Spinal cord (tissue), 10 donors: Measurements from ENCODE around the gene TMEM81. TPM values are rescaled to one million over a fixed set of nuclear protein-coding genes. Genes with fewer than 3 reads are reported as not detected.

Experiments
- DNase-seq, 6 donors: peaks; one replicate each; pipeline versions ENCODE4 v3.0.0 to v3.0.0-alpha.2; 2013 to 2015; ENCODE audit warnings: low spot score in 6 of 6, low read depth in 4 of 6
- H3K27ac ChIP-seq: one replicate; pipeline ENCODE4 v1.5.1; 2013; ENCODE audit warnings: low read depth, low read length, control low read depth
- H3K27me3 ChIP-seq: one replicate; pipeline ENCODE4 v1.6.1; 2013; ENCODE audit warnings: low read length; ENCODE audit not compliant: control insufficient read depth, insufficient read depth
- H3K36me3 ChIP-seq: one replicate; pipeline ENCODE4 v1.6.1; 2013; ENCODE audit warnings: low read length; ENCODE audit not compliant: control insufficient read depth, insufficient read depth
- H3K4me1 ChIP-seq: one replicate; pipeline ENCODE4 v1.6.1; 2013; ENCODE audit warnings: low read length; ENCODE audit not compliant: control insufficient read depth, insufficient read depth
- H3K4me3 ChIP-seq: one replicate; pipeline ENCODE4 v1.5.1; 2013; ENCODE audit warnings: low read depth, low read length, control low read depth
- H3K9me3 ChIP-seq: one replicate; pipeline ENCODE4 v1.6.1; 2013; ENCODE audit warnings: low read length; ENCODE audit not compliant: control insufficient read depth, insufficient read depth
- WGBS: methylation state at CpG from one replicate; pipeline ENCODE4 v1.1.5; 2013; ENCODE audit warnings: missing lambda C conversion rate; ENCODE audit not compliant: insufficient coverage; 5-methylcytosine and 5-hydroxymethylcytosine counted together
- polyA plus RNA-seq, 2 donors: library from polyadenylated mRNA; unstranded; fragments of 120-200 nt; gene quantifications; one replicate each; pipeline ENCODE4 v1.2.1, GENCODE V29; 2013; ENCODE audit not compliant: insufficient read length in 2 of 2
- total RNA-seq, 2 donors: library from RNA; depleted of rRNA in 1 of 2; stranded (reverse); fragments of 120-200 nt in 1 of 2; fragments of >200 nt in 1 of 2; gene quantifications; one replicate each; pipeline versions ENCODE4 v1.2.3 to v1.2.4, GENCODE V29; 2013 to 2014
- donor health status: healthy.

The TMEM81 gene
- total and polyA plus RNA-seq, 4 donors, result 1.9 to 6.3 (median 3.4) TPM

DNA sequence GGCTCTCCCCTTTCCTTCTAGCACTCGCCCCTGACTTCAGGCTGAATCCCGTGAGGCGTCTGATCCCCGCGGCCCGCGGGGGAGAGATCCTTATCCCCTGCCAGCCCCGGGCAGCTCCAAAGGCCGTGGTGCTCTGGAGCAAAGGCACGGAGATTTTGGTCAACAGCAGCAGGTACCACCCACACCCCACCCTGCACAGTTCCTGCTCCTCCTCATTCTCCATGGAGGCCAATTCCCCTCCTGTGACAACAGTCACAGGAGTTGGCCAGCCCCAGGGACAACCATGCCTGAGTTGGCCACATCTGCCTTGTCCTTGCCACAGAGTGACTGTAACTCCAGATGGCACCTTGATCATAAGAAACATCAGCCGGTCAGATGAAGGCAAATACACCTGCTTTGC lies 20.0 kb downstream of the TMEM81 start:
- Histone ChIP-seq H3K4me1 (peaks cover 17% of the 10 kb centered on the region), H3K9me3 (no peaks in the 10 kb centered on the region), H3K27me3 (no peaks in the 10 kb centered on the region), H3K4me3 (no peak overlapping the region), H3K36me3 (peaks cover 64% of the 10 kb centered on the region), H3K27ac (no peak overlapping the region)
- DNase-seq, result no peak
- WGBS, result 81% methylated on average over 11 of the region's 11 CpGs

DNA sequence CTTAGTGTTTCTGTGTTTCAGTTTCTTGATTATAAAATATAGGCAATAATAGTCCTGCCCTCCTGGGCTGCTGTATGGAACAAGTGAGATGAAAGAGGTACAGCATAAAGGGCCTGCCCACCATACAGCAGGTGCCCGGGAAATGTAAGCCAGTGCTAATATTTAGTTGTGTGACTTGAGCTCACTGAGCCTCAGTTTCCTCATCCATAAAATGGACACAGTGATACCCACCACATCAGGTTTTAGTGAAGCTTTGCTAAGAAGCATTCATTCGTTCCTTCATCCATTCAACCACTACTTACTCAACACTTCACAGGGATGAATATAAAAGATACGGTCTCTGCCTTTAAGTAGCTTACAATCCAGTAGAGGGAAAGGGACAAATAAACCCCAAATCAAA lies 21.4 kb downstream of the TMEM81 start:
- no CpG with 5 or more reads among the region's 3 CpGs for WGBS

DNA sequence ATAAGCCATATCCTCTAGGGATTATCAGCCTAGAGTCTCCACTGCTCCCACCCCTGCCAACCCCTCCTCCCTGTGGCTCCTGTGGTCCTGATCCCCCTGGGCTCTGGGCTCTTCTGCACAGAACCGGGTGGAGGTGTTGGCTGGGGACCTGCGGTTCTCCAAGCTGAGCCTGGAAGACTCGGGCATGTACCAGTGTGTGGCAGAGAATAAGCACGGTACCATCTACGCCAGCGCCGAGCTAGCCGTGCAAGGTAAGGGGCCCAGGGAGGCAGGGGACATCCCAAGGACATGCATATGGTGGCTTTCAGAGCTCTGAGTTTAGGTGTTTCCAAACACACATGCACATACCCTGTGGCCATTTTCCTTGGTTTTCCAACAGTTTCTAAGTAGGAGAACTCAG lies 21.9 kb downstream of the TMEM81 start:
- Histone ChIP-seq H3K4me1 (peaks cover 17% of the 10 kb centered on the region), H3K36me3 (peaks cover 73% of the 10 kb centered on the region), H3K27me3 (no peaks in the 10 kb centered on the region), H3K4me3 (no peak overlapping the region), H3K9me3 (no peaks in the 10 kb centered on the region), H3K27ac (no peak overlapping the region)
- 92% methylated on average over 8 of the region's 8 CpGs for WGBS
- no peak for DNase-seq

More for the DNA sequence above, 21.4 kb downstream of the TMEM81 start:
- H3K27me3 ChIP-seq, result no peaks in the 10 kb centered on the region
- DNase-seq, result no peak
- H3K27ac ChIP-seq, result no peak overlapping the region
- H3K4me1 ChIP-seq, result peaks cover 17% of the 10 kb centered on the region
- no peak overlapping the region for H3K4me3 ChIP-seq
- no peaks in the 10 kb centered on the region for H3K9me3 ChIP-seq
- peaks cover 72% of the 10 kb centered on the region for H3K36me3 ChIP-seq

DNA sequence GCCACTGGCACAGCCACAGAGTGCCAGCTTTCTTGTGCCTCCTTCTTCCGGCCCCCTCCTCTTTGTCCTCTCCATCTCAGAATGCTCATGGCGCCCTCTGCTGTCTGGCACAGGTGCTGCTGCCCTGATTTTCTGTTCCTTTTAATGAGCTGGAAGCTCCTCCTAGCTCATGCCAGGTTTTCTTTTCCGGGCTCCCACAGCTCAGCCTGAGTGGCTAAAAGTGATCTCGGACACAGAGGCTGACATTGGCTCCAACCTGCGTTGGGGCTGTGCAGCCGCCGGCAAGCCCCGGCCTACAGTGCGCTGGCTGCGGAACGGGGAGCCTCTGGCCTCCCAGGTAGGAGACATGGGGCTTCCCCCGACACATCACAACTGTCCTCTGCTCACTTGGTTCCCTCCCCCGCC lies 22.6 kb downstream of the TMEM81 start:
- Histone ChIP-seq H3K27ac (no peak overlapping the region), H3K27me3 (no peaks in the 10 kb centered on the region), H3K4me3 (no peak overlapping the region), H3K4me1 (peaks cover 18% of the 10 kb centered on the region), H3K36me3 (peaks cover 69% of the 10 kb centered on the region), H3K9me3 (no peaks in the 10 kb centered on the region)
- WGBS, result 17% methylated on average over 7 of the region's 13 CpGs
- peak; percentile 61 to 97 (median 86) for DNase-seq

DNA sequence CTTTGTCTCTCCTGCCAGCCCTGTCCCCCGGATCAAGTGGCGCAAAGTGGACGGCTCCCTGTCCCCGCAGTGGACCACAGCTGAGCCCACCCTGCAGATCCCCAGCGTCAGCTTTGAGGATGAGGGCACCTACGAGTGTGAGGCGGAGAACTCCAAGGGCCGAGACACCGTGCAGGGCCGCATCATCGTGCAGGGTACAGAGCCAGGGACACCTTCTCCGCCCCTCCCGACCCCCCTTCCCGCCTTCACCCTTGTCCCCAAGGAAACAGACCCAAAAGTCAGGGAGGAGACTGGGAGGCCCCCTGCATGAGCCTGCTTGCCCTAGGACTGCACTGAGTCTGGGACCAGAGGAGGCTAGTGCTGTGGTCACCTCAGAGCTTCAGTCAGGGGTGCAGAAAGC lies 23.0 kb downstream of the TMEM81 start:
- H3K4me3 ChIP-seq, result no peak overlapping the region
- no peaks in the 10 kb centered on the region for H3K27me3 ChIP-seq
- 62% methylated on average over 11 of the region's 14 CpGs for WGBS
- no peaks in the 10 kb centered on the region for H3K9me3 ChIP-seq
- no peak overlapping the region for H3K27ac ChIP-seq
- peaks cover 21% of the 10 kb centered on the region for H3K4me1 ChIP-seq
- DNase-seq, result no peak
- H3K36me3 ChIP-seq, result peaks cover 70% of the 10 kb centered on the region

DNA sequence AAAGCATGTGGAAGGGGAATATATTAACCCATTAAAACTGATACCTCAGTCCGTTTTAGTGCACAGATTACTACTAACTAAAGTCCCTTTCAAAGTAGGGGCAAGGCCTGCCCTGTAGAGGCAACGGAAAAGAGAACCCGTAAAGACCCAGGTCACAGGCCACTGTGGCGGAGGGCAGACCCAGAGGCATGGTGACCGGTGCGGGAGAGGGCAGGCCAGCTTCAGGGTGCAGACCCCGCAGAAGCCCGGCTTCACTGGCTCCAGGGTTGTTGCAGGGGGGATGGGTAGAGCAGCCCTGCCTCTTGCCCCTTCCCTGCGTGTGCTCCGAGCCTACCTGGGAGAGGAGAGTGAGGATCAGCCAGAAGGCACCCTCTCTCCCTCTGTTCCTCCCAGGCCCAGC lies 23.5 kb downstream of the TMEM81 start:
- no peak for DNase-seq
- no peak overlapping the region for H3K27ac ChIP-seq
- H3K27me3 ChIP-seq, result no peaks in the 10 kb centered on the region
- peaks cover 66% of the 10 kb centered on the region for H3K36me3 ChIP-seq
- 69% methylated on average over 7 of the region's 10 CpGs for WGBS
- peaks cover 21% of the 10 kb centered on the region for H3K4me1 ChIP-seq
- no peaks in the 10 kb centered on the region for H3K9me3 ChIP-seq
- H3K4me3 ChIP-seq, result no peak overlapping the region

DNA sequence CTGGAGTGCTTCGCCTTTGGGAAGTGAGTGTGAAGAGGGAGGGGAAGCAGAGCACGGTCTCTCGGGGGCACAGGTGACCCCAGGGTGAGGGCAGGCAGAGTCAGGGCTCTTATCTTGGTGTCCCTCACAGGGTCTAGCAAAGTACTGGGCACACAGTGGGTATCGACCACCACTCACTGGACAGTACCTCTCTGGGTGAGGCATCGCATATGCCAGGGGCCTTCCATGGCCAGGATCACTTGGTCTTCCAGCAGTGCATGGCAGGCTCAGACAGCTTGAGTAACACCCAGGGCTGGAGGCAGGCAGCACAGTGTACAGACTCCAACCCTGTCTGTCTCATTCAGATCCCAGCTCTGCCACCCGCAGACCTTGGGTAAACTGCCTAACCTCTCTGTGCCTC lies 24.6 kb downstream of the TMEM81 start:
- H3K27me3 ChIP-seq, result no peaks in the 10 kb centered on the region
- H3K4me1 ChIP-seq, result peaks cover 21% of the 10 kb centered on the region
- WGBS, result 93% methylated on average over 5 of the region's 6 CpGs
- H3K9me3 ChIP-seq, result no peaks in the 10 kb centered on the region
- no peak for DNase-seq
- H3K36me3 ChIP-seq, result peaks cover 55% of the 10 kb centered on the region
- H3K4me3 ChIP-seq, result no peak overlapping the region
- no peak overlapping the region for H3K27ac ChIP-seq

DNA sequence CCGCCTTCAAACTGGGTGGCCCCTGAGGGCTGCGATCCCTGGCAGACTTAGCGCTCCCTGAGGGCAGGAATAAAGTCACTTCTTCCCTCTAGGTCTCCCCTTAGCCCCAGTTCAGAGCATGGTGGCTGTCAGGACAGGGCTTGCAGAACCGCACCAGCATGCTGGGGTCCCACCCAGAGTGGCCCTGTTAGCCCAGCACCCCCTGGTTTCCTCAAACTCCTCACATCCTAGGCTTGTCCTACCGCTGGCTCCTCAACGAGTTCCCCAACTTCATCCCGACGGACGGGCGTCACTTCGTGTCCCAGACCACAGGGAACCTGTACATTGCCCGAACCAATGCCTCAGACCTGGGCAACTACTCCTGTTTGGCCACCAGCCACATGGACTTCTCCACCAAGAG lies 25.4 kb downstream of the TMEM81 start:
- Histone ChIP-seq H3K4me3 (no peak overlapping the region), H3K27me3 (no peaks in the 10 kb centered on the region), H3K4me1 (peaks cover 21% of the 10 kb centered on the region), H3K36me3 (peaks cover 56% of the 10 kb centered on the region), H3K27ac (no peak overlapping the region), H3K9me3 (no peaks in the 10 kb centered on the region)
- DNase-seq, result no peak
- WGBS, result 93% methylated on average over 12 of the region's 12 CpGs

DNA sequence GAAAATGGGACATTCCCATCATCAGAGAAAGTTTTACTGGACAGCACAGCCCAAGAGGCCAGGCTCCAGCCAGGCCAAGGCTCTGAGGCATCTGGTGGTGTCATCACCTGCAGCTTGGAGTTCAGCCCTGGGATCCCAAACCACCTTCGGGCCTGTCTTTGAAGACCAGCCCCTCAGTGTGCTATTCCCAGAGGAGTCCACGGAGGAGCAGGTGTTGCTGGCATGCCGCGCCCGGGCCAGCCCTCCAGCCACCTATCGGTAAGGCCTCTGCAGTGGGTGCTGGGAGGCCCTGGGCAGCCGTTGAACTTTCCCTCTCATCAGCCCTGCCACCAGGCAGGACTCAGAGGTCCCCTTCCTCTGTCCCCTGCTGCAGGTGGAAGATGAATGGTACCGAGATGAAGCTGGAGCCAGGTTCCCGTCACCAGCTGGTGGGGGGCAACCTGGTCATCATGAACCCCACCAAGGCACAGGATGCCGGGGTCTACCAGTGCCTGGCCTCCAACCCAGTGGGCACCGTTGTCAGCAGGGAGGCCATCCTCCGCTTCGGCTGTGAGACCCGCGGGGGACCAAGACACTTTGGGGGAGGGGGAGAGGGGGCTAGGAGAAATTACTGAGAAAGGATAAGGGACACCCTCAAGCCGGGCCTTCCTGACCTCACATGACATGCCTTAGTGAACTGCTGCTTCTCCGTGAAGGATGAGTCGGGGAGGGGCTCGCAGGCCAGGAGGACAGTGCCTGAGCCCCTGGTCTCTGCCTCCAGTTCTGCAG lies 26.3 kb downstream of the TMEM81 start:
- no peak for DNase-seq
- Histone ChIP-seq H3K4me3 (no peak overlapping the region), H3K4me1 (peaks cover 21% of the 10 kb centered on the region), H3K9me3 (no peaks in the 10 kb centered on the region), H3K36me3 (peaks cover 56% of the 10 kb centered on the region), H3K27me3 (no peaks in the 10 kb centered on the region), H3K27ac (no peak overlapping the region)
- WGBS, result 85% methylated on average over 14 of the region's 19 CpGs

DNA sequence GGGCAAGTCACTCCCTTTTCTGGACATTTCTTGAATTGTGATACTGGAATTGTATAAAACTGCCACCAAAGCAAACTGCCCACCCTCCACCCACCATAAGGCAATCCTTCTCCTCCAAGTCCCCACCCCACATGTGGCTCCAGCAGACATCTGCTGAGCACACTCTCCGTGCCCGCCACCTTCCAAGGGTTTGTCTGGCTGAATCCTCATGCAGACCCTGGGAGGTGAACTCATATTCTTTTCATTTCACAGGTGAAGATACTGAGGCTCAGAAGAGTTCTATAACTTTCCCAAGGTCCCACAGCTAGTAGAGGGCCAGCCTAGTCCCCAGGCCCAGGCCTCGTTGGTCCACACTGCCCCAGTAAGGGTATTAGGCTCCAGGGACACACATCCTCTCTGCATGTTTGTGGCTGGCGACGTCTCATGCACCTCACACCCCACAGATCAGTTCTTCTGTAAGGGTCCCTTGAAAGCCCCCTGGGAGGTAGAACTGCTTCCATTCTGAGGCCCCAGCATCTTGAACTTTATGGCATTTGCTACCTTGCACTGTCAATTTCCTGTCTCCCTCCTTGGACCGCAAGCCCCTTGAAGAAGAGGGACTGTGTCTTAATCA lies 27.2 kb downstream of the TMEM81 start:
- no peaks in the 10 kb centered on the region for H3K9me3 ChIP-seq
- H3K4me1 ChIP-seq, result peaks cover 26% of the 10 kb centered on the region
- H3K4me3 ChIP-seq, result no peak overlapping the region
- no peaks in the 10 kb centered on the region for H3K27me3 ChIP-seq
- H3K36me3 ChIP-seq, result peaks cover 57% of the 10 kb centered on the region
- DNase-seq, result no peak
- WGBS, result 87% methylated on average over 5 of the region's 6 CpGs
- no peak overlapping the region for H3K27ac ChIP-seq
